ENCODE measurements around the gene SEMA5B. TPM values are rescaled to one million over a fixed set of nuclear protein-coding genes. Genes with fewer than 3 reads are reported as not detected.

Gene SEMA5B
- total RNA-seq, 2 experiments from 2014 or later: 0.13 to 2.3 TPM

- no peak for TF ChIP-seq EZH2phosphoT487 (IDR thresholded peaks at IDR 0.05; ENCODE audit: borderline replicate concordance, low read depth, low read length)
- TF ChIP-seq, protein P1, sequence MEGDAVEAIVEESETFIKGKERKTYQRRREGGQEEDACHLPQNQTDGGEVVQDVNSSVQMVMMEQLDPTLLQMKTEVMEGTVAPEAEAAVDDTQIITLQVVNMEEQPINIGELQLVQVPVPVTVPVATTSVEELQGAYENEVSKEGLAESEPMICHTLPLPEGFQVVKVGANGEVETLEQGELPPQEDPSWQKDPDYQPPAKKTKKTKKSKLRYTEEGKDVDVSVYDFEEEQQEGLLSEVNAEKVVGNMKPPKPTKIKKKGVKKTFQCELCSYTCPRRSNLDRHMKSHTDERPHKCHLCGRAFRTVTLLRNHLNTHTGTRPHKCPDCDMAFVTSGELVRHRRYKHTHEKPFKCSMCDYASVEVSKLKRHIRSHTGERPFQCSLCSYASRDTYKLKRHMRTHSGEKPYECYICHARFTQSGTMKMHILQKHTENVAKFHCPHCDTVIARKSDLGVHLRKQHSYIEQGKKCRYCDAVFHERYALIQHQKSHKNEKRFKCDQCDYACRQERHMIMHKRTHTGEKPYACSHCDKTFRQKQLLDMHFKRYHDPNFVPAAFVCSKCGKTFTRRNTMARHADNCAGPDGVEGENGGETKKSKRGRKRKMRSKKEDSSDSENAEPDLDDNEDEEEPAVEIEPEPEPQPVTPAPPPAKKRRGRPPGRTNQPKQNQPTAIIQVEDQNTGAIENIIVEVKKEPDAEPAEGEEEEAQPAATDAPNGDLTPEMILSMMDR (conservative IDR thresholded peaks at IDR 0.05; ENCODE audit: low read length): no peak
- H3K79me2 ChIP-seq (ENCODE audit: insufficient read depth, low read depth, low read length): no peaks in the 10 kb centered on the region
- H3K36me3 ChIP-seq (ENCODE audit: insufficient read depth, low read length): no peaks in the 10 kb centered on the region
- no peaks in the 10 kb centered on the region for H3K9me2 ChIP-seq (ENCODE audit: insufficient read depth, low read length)
- ChIA-PET CTCF (ENCODE audit: unreplicated experiment) (no interaction called here), POLR2A (no interaction called here)
- no peak overlapping the region for H3K27ac ChIP-seq (ENCODE audit: low read depth, low read length, poor library complexity, severe bottlenecking)
- H3K4me1 ChIP-seq (ENCODE audit: insufficient read depth, low read length, poor library complexity, severe bottlenecking): no peaks in the 10 kb centered on the region
- no peak overlapping the region for H3K4me3 ChIP-seq (ENCODE audit: low read depth, low read length, poor library complexity, severe bottlenecking)
- BruUV-seq (replicated peaks): no TSS peak
- no peak for DNase-seq (ENCODE audit: low spot score)
- intact Hi-C loops (cut with micrococcal nuclease; ENCODE audit: unreplicated experiment): no loop called here
- H3K9me3 ChIP-seq (ENCODE audit: low read length): no peaks in the 10 kb centered on the region
- H4K20me1 ChIP-seq (ENCODE audit: insufficient read depth, low read length): no peaks in the 10 kb centered on the region
- H2AFZ ChIP-seq (ENCODE audit: low read length): no peak overlapping the region
- no peak overlapping the region for H3K4me2 ChIP-seq (ENCODE audit: low read length)
These were observed 71.5 kb downstream of the SEMA5B start for GRCh38 chr3:122955916-122956692.

DNA sequence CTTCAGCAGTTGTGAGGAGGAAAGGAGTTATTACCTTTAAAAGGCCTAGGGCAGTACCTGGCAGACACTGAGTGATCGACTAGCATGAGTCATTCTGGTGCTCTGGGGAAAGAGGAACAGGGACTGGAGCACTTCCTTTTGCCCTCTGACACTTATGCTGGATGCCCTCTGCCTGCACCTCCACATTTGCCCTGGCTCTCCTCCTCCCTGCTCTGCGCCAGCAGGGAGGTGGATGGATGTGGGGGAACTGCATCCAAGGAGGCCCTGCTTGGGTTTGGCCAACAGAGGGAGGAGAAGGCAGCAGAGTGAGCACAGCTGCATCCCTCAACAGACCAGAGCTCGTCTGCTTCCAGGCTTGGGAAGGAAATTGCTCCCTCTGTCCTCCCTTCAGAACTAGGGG is 75.0 kb downstream of the SEMA5B start:
- BruUV-seq (replicated peaks): no TSS peak
- CTCF ChIA-PET (ENCODE audit: unreplicated experiment): no interaction called here
- intact Hi-C loops (cut with micrococcal nuclease; ENCODE audit: unreplicated experiment): no loop called here
- no peaks in the 10 kb centered on the region for H3K9me3 ChIP-seq (ENCODE audit: low read length)
- TF ChIP-seq, protein P1 (conservative IDR thresholded peaks at IDR 0.05; ENCODE audit: low read length): no peak
- no peak for TF ChIP-seq EZH2phosphoT487 (IDR thresholded peaks at IDR 0.05; ENCODE audit: borderline replicate concordance, low read depth, low read length)
- H4K20me1 ChIP-seq (ENCODE audit: insufficient read depth, low read length): no peaks in the 10 kb centered on the region
- H3K27ac ChIP-seq (ENCODE audit: low read depth, low read length, poor library complexity, severe bottlenecking): no peak overlapping the region
- no peaks in the 10 kb centered on the region for H3K9me2 ChIP-seq (ENCODE audit: insufficient read depth, low read length)
- no peak overlapping the region for H3K4me2 ChIP-seq (ENCODE audit: low read length)
- POLR2A ChIA-PET: no interaction called here
- no peak overlapping the region for H2AFZ ChIP-seq (ENCODE audit: low read length)
- DNase-seq (ENCODE audit: low spot score): peak; percentile 3
- no peaks in the 10 kb centered on the region for H3K36me3 ChIP-seq (ENCODE audit: insufficient read depth, low read length)
- H3K4me3 ChIP-seq (ENCODE audit: low read depth, low read length, poor library complexity, severe bottlenecking): no peak overlapping the region
- no peaks in the 10 kb centered on the region for H3K4me1 ChIP-seq (ENCODE audit: insufficient read depth, low read length, poor library complexity, severe bottlenecking)
- no peaks in the 10 kb centered on the region for H3K79me2 ChIP-seq (ENCODE audit: insufficient read depth, low read depth, low read length)

GRCh38 chr3:122948408-122948807 is 79.2 kb downstream of the SEMA5B start:
- Histone ChIP-seq H3K36me3 (ENCODE audit: insufficient read depth, low read length) (no peaks in the 10 kb centered on the region), H3K4me1 (ENCODE audit: insufficient read depth, low read length, poor library complexity, severe bottlenecking) (no peaks in the 10 kb centered on the region), H3K9me3 (ENCODE audit: low read length) (no peaks in the 10 kb centered on the region), H2AFZ (ENCODE audit: low read length) (no peak overlapping the region), H3K4me2 (ENCODE audit: low read length) (no peak overlapping the region), H4K20me1 (ENCODE audit: insufficient read depth, low read length) (no peaks in the 10 kb centered on the region), H3K4me3 (ENCODE audit: low read depth, low read length, poor library complexity, severe bottlenecking) (no peak overlapping the region), H3K9me2 (ENCODE audit: insufficient read depth, low read length) (no peaks in the 10 kb centered on the region), H3K27ac (ENCODE audit: low read depth, low read length, poor library complexity, severe bottlenecking) (no peak overlapping the region), H3K79me2 (ENCODE audit: insufficient read depth, low read depth, low read length) (no peaks in the 10 kb centered on the region)
- POLR2A ChIA-PET: no interaction called here
- DNase-seq (ENCODE audit: low spot score): peak; percentile 4
- TF ChIP-seq EZH2phosphoT487 (IDR thresholded peaks at IDR 0.05; ENCODE audit: borderline replicate concordance, low read depth, low read length): no peak
- TF ChIP-seq, protein P1 (conservative IDR thresholded peaks at IDR 0.05; ENCODE audit: low read length): peak; percentile 22; the same call in 1 of the 2 replicates
- CTCF ChIA-PET (ENCODE audit: unreplicated experiment): no interaction called here
- no TSS peak for BruUV-seq (replicated peaks)
- intact Hi-C loops (cut with micrococcal nuclease; ENCODE audit: unreplicated experiment): no loop called here
